SH-SY5Y (cell line): ENCODE results near the gene PLA2G2F.

ENCODE experiments used
- GATA2 ChIP-seq: IDR thresholded peaks from 2 replicates; pipeline ENCODE4 v1.6.1; 2011; ENCODE audit warnings: mild to moderate bottlenecking, low read depth, low read length
- GATA3 ChIP-seq: IDR thresholded peaks from 2 replicates; pipeline ENCODE4 v1.6.1; 2011; ENCODE audit warnings: low read depth, mild to moderate bottlenecking, low read length, moderate library complexity

- TF ChIP-seq GATA2 (no peak), GATA3 (no peak)
Measured at GRCh38 chr1:20183616-20184271, 44.6 kb downstream of the PLA2G2F start.
